ENCODE results near the gene LCAT.

DNA sequence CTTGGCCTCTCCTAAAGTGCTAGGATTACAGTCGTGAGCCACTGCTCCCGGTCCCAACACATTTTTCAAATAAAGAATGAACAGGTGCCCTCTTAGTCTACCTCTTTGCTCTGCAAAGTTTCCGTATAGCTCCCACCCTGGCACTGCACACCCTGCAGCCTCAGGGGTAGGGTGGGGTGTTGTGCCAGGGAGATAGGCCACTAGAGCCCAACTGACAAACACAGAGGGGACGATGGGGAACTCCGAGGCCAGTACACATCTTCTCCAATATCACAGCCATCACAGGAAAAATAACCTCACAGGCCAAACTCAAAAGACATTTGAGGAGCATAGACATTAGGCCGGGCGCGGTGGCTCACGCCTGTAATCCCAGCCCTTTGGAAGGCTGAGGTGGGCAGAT lies 27.2 kb upstream of the LCAT start:
- TF ChIP-seq NRF1 (IDR thresholded peaks at IDR 0.05; ENCODE audit: low read depth, low read length), result no peak
- TF ChIP-seq CHD2 (IDR thresholded peaks at IDR 0.05; ENCODE audit: low read length, partially characterized antibody), result no peak
- TF ChIP-seq, protein P1, sequence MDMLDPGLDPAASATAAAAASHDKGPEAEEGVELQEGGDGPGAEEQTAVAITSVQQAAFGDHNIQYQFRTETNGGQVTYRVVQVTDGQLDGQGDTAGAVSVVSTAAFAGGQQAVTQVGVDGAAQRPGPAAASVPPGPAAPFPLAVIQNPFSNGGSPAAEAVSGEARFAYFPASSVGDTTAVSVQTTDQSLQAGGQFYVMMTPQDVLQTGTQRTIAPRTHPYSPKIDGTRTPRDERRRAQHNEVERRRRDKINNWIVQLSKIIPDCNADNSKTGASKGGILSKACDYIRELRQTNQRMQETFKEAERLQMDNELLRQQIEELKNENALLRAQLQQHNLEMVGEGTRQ (IDR thresholded peaks at IDR 0.05; ENCODE audit: borderline replicate concordance, low read depth, low read length), result no peak
- no peak for TF ChIP-seq POLR2AphosphoS5 (IDR thresholded peaks at IDR 0.05; ENCODE audit: low read depth, low read length)
- TF ChIP-seq EP300 (IDR thresholded peaks at IDR 0.05; ENCODE audit: borderline replicate concordance in 1 of 2, low read depth in 1 of 2, low read length in 1 of 2), result no peak
- no peak for TF ChIP-seq YY1 (IDR thresholded peaks at IDR 0.05; ENCODE audit: low read depth)
- TF ChIP-seq FOXJ3 (CRISPR knock-in tag; IDR thresholded peaks at IDR 0.05), result no peak
- no peak for TF ChIP-seq MEF2A (IDR thresholded peaks at IDR 0.05; ENCODE audit: borderline replicate concordance, low read depth)
- TF ChIP-seq, protein P2, sequence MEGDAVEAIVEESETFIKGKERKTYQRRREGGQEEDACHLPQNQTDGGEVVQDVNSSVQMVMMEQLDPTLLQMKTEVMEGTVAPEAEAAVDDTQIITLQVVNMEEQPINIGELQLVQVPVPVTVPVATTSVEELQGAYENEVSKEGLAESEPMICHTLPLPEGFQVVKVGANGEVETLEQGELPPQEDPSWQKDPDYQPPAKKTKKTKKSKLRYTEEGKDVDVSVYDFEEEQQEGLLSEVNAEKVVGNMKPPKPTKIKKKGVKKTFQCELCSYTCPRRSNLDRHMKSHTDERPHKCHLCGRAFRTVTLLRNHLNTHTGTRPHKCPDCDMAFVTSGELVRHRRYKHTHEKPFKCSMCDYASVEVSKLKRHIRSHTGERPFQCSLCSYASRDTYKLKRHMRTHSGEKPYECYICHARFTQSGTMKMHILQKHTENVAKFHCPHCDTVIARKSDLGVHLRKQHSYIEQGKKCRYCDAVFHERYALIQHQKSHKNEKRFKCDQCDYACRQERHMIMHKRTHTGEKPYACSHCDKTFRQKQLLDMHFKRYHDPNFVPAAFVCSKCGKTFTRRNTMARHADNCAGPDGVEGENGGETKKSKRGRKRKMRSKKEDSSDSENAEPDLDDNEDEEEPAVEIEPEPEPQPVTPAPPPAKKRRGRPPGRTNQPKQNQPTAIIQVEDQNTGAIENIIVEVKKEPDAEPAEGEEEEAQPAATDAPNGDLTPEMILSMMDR (IDR thresholded peaks at IDR 0.05), result no peak
- TF ChIP-seq RAD21 (IDR thresholded peaks at IDR 0.05; ENCODE audit: low read length), result no peak
- no peak for TF ChIP-seq SMC3 (IDR thresholded peaks at IDR 0.05; ENCODE audit: low read depth, low read length)

Measured in SK-N-SH (cell line).